ENCODE measurements around the gene COL15A1.
A peak's percentile ranks its signal among the peaks of the same experiment; 100 is the strongest.

Gene COL15A1

GRCh38 chr9:99104459-99105151 is 160.9 kb downstream of the COL15A1 start, which contains the start of gene TGFBR1:
TSS of gene TGFBR1 (plus strand) at chr9:99105113. CDS start at chr9:99105206, 93 bp downstream.
- POLR2A ChIA-PET = interaction anchor here (0.6 to 1.3 kb wide), 4 partner anchors 9 to 117 kb away, joined by 3 read pairs; partner anchors contain the start of genes ALG2 and SEC61B
- peak; percentile 97 for DNase-seq (ENCODE audit: extremely low spot score)
- CTCF ChIA-PET = interaction anchor here (1.3 kb wide), 1 partner anchor 37 kb away, joined by 3 read pairs; no protein-coding TSS in a partner anchor
- TF ChIP-seq L3MBTL2 (conservative IDR thresholded peaks at IDR 0.05) (peak; percentile 70), CTBP1 (IDR thresholded peaks at IDR 0.05; ENCODE audit: borderline replicate concordance) (no peak)

DNA sequence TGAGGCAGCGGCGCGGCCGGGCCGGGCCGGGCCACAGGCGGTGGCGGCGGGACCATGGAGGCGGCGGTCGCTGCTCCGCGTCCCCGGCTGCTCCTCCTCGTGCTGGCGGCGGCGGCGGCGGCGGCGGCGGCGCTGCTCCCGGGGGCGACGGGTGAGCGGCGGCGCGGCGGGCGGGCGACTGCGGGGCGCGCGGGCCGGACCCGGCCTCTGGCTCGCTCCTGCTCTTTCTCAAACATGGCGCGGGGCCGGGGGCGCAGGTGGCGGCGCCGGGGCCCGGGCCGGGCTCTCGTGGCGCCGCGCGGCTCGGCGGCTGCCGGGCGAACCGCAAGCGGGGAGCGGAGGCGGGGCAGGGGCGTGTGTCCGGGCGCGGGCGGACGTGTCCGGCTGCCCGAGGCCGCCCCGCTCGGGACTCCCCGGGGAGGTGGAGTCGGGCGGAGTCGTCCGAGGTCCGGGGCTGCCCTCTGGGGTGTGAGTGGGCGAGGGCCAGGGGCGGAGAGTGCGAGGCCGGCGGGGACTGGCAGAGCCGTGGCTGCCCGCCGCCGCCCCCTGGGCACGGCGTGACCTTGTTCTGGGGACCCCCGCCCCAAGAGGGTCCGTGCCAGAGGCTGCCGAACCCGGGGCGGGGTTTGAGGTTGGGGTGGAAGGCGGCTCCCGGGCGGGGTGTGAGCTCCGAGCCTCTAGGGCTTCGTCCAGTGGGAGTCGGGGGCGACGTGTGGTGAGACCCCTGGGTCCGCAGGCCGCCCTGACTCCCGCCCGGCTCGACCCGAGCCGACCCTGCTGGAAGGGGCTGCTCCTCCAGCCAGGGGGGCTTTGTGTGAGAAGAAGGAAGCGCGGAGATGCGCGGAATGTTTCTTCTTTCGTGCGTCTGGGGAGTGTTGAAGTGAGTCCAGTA is 161.7 kb downstream of the COL15A1 start:
- POLR2A ChIA-PET = interaction anchor here (0.7 to 1.3 kb wide), 4 partner anchors 8 to 116 kb away, joined by 3 to 5 read pairs (median 3); partner anchors contain the start of genes ALG2 and SEC61B
- CTCF ChIA-PET = interaction anchor here (0.6 to 0.8 kb wide), 2 partner anchors 72 to 169 kb away, joined by 5 to 6 read pairs; no protein-coding TSS in a partner anchor
- peak; percentile 58 for DNase-seq (ENCODE audit: extremely low spot score)
- TF ChIP-seq SUZ12 (IDR thresholded peaks at IDR 0.05) = no peak
- TF ChIP-seq BHLHE40 (IDR thresholded peaks at IDR 0.05; ENCODE audit: borderline replicate concordance) = no peak
- TF ChIP-seq L3MBTL2 (conservative IDR thresholded peaks at IDR 0.05) = no peak
- no peak for TF ChIP-seq FOXK2 (IDR thresholded peaks at IDR 0.05)
- no peak for TF ChIP-seq CTBP1 (IDR thresholded peaks at IDR 0.05; ENCODE audit: borderline replicate concordance)
- no peak for TF ChIP-seq TARDBP (IDR thresholded peaks at IDR 0.05)
- no peak for TF ChIP-seq FOXA1 (IDR thresholded peaks at IDR 0.05)
- no peak for TF ChIP-seq HDGF (IDR thresholded peaks at IDR 0.05; ENCODE audit: borderline replicate concordance)
- TF ChIP-seq ELF4 (IDR thresholded peaks at IDR 0.05) = no peak
- no peak for TF ChIP-seq ZNF384 (IDR thresholded peaks at IDR 0.05)
- TF ChIP-seq LEF1 (IDR thresholded peaks at IDR 0.05; ENCODE audit: borderline replicate concordance) = no peak
- no peak for TF ChIP-seq NFRKB (IDR thresholded peaks at IDR 0.05)
- TF ChIP-seq FOXM1 (IDR thresholded peaks at IDR 0.05; ENCODE audit: borderline replicate concordance) = no peak
- no peak for TF ChIP-seq SP1 (IDR thresholded peaks at IDR 0.05)

- no peak for DNase-seq (ENCODE audit: extremely low spot score)
- ChIA-PET POLR2A (interaction anchor here (1.0 to 1.3 kb wide), 3 partner anchors 14 to 45 kb away, joined by 3 to 5 read pairs (median 3); no protein-coding TSS in a partner anchor), CTCF (interaction anchor here (0.6 to 0.8 kb wide), 2 partner anchors 72 to 168 kb away, joined by 5 to 6 read pairs; no protein-coding TSS in a partner anchor)
- no peak for TF ChIP-seq FOXA1 (IDR thresholded peaks at IDR 0.05)
- TF ChIP-seq PKNOX1 (IDR thresholded peaks at IDR 0.05) = peak; percentile 66
These were observed 162.3 kb downstream of the COL15A1 start for GRCh38 chr9:99106044-99106375.

- no peak for DNase-seq (ENCODE audit: extremely low spot score)
- POLR2A ChIA-PET = no interaction called here
- CTCF ChIA-PET = no interaction called here
- TF ChIP-seq L3MBTL2 (conservative IDR thresholded peaks at IDR 0.05) (no peak), FOXK2 (IDR thresholded peaks at IDR 0.05) (no peak)
These were observed 163.7 kb downstream of the COL15A1 start for GRCh38 chr9:99107421-99107820.

DNA sequence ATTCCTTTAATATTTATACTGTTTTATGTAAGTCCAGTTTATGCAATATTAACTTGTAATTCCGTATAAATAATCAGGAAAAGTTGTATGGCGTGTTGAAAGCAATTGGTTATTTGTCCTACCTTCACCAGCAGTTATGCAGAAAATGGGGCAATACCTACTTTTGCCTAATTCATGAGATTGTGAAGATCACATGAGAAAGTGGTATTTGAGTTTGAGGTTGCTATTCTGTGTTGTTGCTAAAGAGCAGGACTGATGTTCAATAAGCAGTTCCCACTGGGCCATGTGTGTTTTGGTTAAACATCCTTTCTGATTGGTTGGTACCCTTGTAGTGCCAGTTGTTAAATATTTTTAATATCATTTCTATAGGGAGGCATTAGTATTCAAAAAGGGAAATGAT is 164.4 kb downstream of the COL15A1 start:
- ChIA-PET CTCF (no interaction called here), POLR2A (no interaction called here)
- no peak for DNase-seq (ENCODE audit: extremely low spot score)
- TF ChIP-seq HDGF (IDR thresholded peaks at IDR 0.05; ENCODE audit: borderline replicate concordance) (no peak), FOXK2 (IDR thresholded peaks at IDR 0.05) (no peak), PKNOX1 (IDR thresholded peaks at IDR 0.05) (no peak), SP1 (IDR thresholded peaks at IDR 0.05) (no peak), SUZ12 (IDR thresholded peaks at IDR 0.05) (no peak), FOXA1 (IDR thresholded peaks at IDR 0.05) (no peak), BHLHE40 (IDR thresholded peaks at IDR 0.05; ENCODE audit: borderline replicate concordance) (no peak), FOXM1 (IDR thresholded peaks at IDR 0.05; ENCODE audit: borderline replicate concordance) (no peak)

- ChIA-PET CTCF (no interaction called here), POLR2A (no interaction called here)
- TF ChIP-seq PKNOX1 (IDR thresholded peaks at IDR 0.05) = no peak
- no peak for TF ChIP-seq ZNF384 (IDR thresholded peaks at IDR 0.05)
- no peak for TF ChIP-seq HDGF (IDR thresholded peaks at IDR 0.05; ENCODE audit: borderline replicate concordance)
- TF ChIP-seq BHLHE40 (IDR thresholded peaks at IDR 0.05; ENCODE audit: borderline replicate concordance) = no peak
- TF ChIP-seq FOXK2 (IDR thresholded peaks at IDR 0.05) = no peak
- TF ChIP-seq L3MBTL2 (conservative IDR thresholded peaks at IDR 0.05) = no peak
- no peak for TF ChIP-seq SUZ12 (IDR thresholded peaks at IDR 0.05)
- TF ChIP-seq SP1 (IDR thresholded peaks at IDR 0.05) = no peak
- TF ChIP-seq ARNT (IDR thresholded peaks at IDR 0.05) = no peak
- TF ChIP-seq TARDBP (IDR thresholded peaks at IDR 0.05) = no peak
- TF ChIP-seq ELF4 (IDR thresholded peaks at IDR 0.05) = no peak
- no peak for TF ChIP-seq LEF1 (IDR thresholded peaks at IDR 0.05; ENCODE audit: borderline replicate concordance)
- TF ChIP-seq FOXM1 (IDR thresholded peaks at IDR 0.05; ENCODE audit: borderline replicate concordance) = no peak
- TF ChIP-seq CTBP1 (IDR thresholded peaks at IDR 0.05; ENCODE audit: borderline replicate concordance) = no peak
- no peak for TF ChIP-seq FOXA1 (IDR thresholded peaks at IDR 0.05)
- TF ChIP-seq NFRKB (IDR thresholded peaks at IDR 0.05) = no peak
- DNase-seq (ENCODE audit: extremely low spot score) = no peak
These were observed 165.8 kb downstream of the COL15A1 start for GRCh38 chr9:99109522-99109921.
